ENCODE measurements around the gene CHST11.
"Not testable (repeated sequence)": the region's sequence is repeated elsewhere in the genome, so short reads cannot be mapped to it uniquely, and the experiment has no call there.

Gene CHST11

DNA sequence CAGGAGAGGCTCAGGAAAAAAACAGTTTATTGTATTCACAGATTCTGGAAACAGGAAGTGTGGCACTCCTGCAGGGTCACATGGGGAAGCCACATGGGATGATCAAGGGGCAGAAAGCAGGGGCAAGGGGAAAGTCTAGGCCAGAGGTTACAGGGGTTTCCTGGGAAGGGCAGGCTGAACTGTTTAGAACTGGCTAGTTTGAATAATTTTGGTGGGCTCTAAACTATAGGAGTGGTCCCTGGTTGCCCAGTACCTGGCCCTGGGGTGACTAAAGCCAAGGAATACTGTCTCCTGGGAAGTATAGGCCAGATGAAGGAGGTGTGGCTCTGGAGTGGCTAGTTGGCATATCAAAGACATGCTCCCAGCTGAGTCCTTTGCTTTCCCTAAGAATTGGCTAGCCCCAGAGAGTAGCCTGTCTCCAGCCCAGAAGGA, 332.1 kb downstream of the CHST11 start:
- peak in 1 of 2 experiments; percentile 8 for DNase-seq

DNA sequence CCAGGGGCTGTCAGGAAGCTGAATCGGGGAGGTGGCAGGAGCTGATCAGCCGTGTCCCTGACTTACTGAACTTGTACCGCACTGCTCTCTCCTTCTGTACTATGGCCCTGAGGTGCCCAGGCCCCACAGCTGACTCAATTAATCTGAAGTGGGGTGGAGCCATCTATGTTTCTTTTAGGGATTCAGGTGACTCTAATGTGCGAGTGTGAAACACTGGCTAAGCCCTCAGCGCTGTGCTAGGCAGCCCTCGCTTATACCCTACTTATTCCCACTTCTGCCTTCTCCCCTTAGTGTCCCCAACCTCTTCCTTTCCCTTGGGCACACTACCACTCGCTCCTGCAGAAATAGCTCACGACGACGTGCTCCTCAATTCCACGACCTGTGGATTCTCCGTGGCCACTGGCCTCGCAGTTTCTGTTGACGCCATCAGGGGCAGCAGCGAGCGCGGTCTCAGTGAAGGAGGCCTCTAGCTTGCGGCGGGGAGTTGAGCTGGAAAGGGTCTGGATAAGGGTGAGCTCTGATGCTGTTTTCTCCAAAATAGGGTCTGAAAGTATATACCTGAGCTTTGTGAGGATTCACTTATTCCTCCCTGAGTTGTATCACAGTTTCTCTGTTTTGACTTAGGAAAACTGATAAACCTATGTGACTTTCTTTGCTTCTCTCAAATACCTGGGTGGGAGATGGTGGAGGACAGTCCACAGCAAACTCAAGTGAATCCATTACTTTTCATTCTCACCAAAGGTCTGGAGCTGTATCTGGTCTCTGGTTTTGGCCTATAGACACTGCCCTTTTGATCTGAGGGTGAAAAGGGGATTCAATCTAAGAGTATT, 333.8 kb downstream of the CHST11 start:
- no peak for DNase-seq

DNA sequence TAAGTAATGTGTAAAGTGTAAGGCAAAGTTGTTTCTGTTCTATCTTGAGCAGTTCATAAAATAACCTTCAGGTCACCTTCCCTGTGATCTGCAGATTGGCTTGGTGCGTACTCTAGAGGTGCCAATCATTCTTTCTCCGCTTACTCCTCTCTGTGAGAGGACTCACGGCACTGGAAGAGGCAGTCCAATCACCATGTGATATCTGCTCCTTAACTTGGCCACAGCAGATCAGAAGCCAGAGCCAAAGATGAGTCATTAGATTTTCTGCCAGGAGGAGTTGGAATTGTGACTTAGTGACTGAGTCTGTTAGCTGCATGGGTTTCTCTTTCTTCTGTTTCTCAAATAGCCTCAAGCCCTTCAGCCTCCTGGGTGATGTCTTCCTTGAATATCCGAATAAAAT, 335.8 kb downstream of the CHST11 start:
- DNase-seq: no peak

DNA sequence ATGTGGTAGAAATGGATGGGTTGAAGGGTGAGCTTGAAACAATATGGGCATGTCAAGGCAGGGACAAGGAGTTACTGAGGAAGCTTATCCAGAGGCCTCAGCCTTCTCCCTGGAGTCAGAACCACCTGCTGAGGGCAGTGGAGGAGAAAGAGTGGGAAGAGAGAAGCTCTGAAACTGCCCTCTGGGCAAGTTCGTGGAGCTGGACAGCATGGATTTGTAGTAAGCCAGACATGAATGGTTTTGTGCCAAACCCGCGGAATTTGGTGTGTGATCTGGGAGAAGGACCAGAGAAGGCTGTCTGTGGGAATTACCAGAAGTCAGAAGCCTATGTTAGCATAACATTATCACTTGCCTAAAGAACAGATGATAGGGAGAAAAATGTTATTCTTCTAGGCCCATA, 336.5 kb downstream of the CHST11 start:
- DNase-seq: no peak

DNA sequence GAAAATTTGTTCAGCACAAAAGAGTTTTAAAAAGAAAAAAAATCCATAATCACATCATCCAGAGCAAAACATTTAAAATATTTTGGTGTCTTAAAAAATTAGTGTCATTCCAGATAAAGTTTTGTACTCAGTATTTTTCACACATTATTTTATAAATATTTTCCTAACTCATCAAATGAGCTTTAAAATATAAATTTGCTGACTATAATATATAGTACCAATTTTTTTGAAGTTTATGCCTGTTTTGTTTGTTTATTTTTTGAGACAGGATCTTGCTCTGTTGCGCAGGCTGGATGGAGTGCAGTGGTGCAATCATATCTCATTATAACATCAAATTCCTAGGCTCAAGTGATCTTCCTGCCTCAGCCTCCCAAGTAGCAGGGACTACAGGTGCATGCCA, 337.2 kb downstream of the CHST11 start:
- no peak for DNase-seq

DNA sequence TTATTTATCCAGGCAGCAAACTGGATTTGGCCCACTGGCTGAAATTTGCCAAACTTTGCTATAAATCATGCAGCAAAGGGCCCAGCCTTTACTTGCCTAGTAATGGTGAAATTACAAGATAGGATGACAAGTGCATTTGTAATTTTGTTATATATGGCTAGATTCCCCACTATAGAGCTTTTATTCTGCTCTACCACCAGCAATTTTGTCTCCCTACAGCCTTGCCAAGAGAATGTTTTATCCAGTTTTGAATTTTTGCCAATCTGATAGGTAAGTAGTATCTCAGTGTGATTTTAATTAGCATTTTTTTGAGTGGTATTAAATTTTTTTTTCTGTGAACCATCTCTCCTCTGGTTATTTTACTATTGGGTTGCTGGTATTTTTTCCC, 339.7 kb downstream of the CHST11 start:
- DNase-seq: no peak

DNA sequence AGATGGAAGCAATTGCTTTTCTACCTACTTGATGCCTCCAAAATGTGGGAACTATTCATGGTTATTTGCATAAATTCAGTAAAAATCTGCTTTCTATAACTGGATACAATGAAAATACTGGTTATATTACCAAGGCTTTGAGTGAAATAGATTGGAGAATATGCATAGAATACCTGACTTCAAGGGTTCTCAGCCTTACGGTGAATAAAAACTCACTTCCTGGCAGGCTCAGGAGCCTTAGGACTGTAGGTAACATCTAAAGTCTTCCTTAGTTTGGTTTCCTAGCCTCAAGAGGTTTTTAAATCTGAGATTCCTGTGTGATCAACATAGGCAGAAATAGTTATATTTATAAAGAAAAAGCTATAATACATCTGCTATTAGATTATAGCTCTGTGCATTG, 342.7 kb downstream of the CHST11 start:
- DNase-seq: no peak

DNA sequence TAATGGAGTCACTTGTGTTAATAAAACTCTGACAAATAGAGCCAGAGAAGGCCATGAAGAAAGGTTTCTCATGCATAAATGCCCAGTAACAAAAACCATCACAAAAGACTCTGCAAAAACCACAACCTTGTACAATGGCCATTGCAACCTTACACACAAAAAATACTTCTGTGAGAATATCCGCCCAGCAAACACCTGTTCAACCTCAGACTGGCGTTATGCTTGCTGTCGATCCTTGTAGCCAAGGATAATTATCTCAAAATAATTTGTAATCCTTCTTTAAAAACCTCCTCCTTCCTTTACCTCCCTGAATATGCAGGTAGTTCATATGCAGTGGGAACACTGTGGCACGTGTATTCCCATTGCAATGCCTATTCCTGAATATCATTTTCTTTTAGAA, 344.3 kb downstream of the CHST11 start:
- DNase-seq: no peak

DNA sequence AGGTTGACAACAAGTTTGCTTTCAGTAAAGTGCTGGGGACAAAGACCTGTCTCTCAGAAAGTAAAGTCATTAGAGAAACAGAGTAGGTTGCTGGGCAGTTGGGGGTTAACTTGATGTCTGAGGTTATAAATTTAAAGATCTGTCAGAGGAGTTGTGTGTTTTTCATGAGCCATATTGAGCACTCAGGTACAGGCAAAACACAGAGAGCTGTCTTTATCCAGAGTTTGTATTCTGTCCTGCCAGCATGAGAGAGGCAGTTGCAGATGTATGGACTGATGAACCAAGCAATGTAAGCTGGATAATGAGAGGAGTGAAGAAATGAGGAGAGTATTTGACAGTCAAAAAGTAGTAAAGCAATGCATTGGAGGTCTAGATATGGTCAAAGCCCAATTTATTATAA, 344.7 kb downstream of the CHST11 start:
- no peak for DNase-seq

DNA sequence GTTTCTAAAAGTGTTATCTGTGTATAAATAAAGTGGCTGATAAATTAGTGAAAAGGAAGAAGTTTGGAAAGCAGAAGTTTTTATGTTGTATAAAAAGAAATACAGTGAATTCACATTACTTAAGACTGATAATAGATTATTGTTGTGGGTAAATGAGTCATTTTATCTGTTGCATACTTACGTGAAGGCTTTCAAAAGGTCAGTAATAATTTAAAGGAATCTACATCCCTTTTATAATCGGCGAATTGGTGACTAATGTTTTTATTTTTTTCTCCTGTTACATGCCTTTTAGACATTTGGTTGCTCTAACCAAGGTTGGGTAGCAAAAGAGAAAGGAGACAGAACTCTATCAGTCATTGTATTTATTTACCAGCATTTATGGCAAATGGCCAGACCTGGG, 345.5 kb downstream of the CHST11 start:
- DNase-seq: no peak

DNA sequence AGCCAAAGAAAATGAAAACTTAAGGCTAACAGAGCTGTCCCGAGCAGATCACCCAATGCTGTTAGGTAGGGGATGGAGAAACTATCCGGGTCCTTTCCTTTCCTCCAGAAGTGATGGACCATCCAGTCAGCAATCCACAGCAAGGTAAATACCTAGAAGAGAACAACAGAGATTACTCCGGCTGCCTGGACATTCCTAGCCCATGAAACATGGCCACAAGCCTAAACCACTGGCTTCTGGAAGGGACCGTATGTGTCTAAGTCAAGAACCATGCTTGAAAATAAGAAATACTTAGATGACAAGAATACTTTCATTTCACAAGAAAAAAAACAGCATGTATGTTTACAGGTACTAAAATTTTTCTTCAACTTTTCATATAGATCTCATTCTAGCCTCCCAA, 348.4 kb downstream of the CHST11 start:
- DNase-seq: no peak

DNA sequence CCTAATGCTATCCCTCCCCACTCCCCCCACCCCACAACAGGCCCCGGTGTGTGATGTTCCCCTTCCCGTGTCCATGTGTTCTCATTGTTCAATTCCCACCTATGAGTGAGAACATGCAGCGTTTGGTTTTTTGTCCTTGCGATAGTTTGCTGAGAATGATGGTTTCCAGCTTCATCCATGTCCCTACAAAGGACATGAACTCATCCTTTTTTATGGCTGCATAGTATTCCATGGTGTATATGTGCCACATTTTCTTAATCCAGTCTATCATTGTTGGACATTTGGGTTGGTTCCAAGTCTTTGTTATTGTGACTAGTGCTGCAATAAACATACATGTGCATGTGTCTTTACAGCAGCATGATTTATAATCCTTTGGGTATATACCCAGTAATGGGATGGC, 349.4 kb downstream of the CHST11 start:
- DNase-seq: not testable (repeated sequence)

DNA sequence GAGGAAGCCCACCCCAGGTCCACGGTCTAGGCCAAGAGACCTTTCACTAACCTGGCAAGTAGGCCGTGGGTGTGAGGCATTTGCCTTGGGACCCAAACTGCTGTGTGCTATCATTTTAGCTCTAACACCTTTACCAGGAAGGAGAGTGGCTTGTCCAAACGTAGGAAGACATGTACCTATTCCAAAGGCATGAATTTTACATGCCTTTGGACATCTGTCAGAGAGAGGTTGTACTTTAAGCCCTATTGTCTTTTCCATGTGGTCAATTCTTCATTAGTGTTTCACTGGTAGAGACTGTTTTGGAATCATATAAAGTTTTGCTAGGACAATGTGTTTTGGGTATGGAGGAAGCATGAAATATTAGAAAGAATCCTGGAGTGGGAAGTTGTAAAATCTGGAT, 352.5 kb downstream of the CHST11 start:
- no peak for DNase-seq

DNA sequence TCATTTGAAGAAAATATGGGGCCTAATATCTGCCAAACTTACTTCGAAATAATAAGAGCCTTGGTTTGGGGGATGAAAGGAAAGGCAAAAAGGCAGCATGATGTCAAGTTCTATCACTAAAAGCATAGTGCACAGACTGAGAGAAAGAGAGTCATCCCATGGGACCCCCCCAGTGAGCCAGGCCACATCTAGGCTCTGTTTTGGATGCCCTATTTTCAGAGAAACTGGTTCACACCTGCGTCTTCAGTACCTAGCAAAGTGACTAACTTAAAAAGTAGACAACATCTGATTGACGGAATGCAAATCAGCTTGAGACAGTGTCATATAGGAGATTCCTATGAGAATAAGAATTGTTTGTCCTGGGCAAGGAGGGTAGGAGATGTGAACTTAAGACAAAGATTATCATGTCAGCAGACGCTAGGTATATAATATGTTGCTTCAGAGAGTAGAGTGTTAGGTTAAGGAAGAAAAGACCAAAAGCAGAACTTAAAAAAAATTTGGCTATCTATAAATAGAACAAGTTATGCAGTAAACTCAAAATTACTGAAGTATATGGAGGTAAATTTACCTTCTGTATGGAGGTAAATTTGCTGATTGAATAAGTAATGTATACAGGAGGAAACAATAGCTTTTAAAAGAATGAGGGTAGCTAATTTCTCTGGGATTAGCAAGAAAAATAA, 353.1 kb downstream of the CHST11 start:
- DNase-seq: no peak
